ENCODE data around the gene NEUROD1.

Gene NEUROD1

GRCh38 chr2:181679544-181679979 lies 755 bp downstream of the NEUROD1 start:
- TF ChIP-seq, protein P1, sequence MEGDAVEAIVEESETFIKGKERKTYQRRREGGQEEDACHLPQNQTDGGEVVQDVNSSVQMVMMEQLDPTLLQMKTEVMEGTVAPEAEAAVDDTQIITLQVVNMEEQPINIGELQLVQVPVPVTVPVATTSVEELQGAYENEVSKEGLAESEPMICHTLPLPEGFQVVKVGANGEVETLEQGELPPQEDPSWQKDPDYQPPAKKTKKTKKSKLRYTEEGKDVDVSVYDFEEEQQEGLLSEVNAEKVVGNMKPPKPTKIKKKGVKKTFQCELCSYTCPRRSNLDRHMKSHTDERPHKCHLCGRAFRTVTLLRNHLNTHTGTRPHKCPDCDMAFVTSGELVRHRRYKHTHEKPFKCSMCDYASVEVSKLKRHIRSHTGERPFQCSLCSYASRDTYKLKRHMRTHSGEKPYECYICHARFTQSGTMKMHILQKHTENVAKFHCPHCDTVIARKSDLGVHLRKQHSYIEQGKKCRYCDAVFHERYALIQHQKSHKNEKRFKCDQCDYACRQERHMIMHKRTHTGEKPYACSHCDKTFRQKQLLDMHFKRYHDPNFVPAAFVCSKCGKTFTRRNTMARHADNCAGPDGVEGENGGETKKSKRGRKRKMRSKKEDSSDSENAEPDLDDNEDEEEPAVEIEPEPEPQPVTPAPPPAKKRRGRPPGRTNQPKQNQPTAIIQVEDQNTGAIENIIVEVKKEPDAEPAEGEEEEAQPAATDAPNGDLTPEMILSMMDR (IDR thresholded peaks at IDR 0.05; ENCODE audit: insufficient read depth, low read depth, low read length, missing control alignments), result no peak
- H3K4me3 ChIP-seq (ENCODE audit: low read length), result no peak overlapping the region
- DNase-seq (ENCODE audit: low read depth), result no peak

- DNase-seq (ENCODE audit: low read depth), result no peak
- no peak overlapping the region for H3K4me3 ChIP-seq (ENCODE audit: low read length)
- TF ChIP-seq, protein P1 (IDR thresholded peaks at IDR 0.05; ENCODE audit: insufficient read depth, low read depth, low read length, missing control alignments), result no peak
Measured at GRCh38 chr2:181678861-181679543, 1.3 kb downstream of the NEUROD1 start.

- peak; percentile 85 for DNase-seq (ENCODE audit: low read depth)
- H3K4me3 ChIP-seq (ENCODE audit: low read length), result no peak overlapping the region
- TF ChIP-seq, protein P1 (IDR thresholded peaks at IDR 0.05; ENCODE audit: insufficient read depth, low read depth, low read length, missing control alignments), result no peak
Measured at GRCh38 chr2:181677912-181678586, 2.3 kb downstream of the NEUROD1 start.

DNA sequence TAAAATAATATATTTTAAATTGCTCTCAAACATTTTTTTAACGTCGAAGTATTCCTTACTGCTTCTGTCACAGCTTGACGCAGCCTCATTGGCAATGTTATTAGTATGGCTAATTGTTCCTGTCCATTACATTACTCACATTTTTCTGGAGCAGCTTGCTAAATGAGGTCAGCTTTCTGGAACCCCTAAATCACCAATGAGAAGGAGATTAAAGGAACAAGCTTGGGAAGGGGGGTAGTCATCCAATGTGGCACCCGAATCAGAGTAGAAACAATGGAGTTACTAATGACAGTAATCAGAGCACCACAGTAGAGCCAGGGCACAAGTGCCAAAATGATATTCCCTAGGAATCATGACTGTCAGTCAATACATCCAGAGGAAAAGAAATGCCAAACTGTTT lies 5.1 kb downstream of the NEUROD1 start:
- H3K4me3 ChIP-seq (ENCODE audit: low read length), result no peak overlapping the region
- DNase-seq (ENCODE audit: low read depth), result no peak
- TF ChIP-seq, protein P1 (IDR thresholded peaks at IDR 0.05; ENCODE audit: insufficient read depth, low read depth, low read length, missing control alignments), result no peak

DNA sequence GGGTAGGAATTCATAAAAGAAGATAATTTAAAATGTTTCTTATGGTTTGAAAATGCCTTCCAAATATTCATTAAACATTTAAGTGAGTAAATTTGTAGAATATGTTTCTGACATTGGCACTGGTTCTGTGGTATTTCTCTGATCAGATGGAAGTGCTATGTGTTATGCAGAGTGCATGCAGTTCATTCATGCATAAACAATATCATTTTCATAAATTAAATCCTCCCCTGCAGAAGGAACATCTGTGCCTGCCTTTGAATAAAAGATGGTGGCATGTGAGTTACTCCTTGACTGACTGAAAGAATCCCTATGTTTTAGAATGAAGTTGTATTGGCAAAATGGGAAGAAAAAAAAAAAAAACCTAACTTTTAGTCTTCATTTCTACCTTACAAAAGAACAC lies 5.9 kb downstream of the NEUROD1 start:
- TF ChIP-seq, protein P1 (IDR thresholded peaks at IDR 0.05; ENCODE audit: insufficient read depth, low read depth, low read length, missing control alignments), result no peak
- no peak for DNase-seq (ENCODE audit: low read depth)
- no peak overlapping the region for H3K4me3 ChIP-seq (ENCODE audit: low read length)

GRCh38 chr2:181673173-181673572 lies 7.1 kb downstream of the NEUROD1 start:
- no peak overlapping the region for H3K4me3 ChIP-seq (ENCODE audit: low read length)
- TF ChIP-seq, protein P1 (IDR thresholded peaks at IDR 0.05; ENCODE audit: insufficient read depth, low read depth, low read length, missing control alignments), result no peak
- no peak for DNase-seq (ENCODE audit: low read depth)
